Measurements from ENCODE around the gene PARVG.

DNA sequence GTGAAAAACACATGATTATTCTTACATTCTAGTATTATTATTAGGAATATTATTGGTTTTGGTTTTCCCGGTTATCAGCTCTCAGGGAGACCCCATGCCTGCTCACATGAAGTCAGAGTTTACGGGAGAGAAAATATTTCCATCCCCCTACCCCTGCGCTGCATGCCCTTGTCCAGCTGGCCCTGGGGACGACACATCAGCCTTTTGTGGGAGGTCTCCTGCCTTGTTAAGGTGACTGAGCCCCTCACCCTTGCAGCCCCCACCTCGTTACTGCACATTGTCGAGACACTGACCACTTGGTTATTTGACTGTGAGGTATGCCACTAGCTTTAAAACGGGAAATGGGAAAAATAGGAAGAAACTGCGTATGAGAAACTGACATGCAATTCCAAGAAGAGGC lies 63.0 kb downstream of the PARVG start:
- TF ChIP-seq CTCF (IDR thresholded peaks at IDR 0.05) (no peak), POLR2A (IDR thresholded peaks at IDR 0.05) (no peak)
